Astrocyte (in vitro differentiated cells and primary cell): Measurements from ENCODE around the gene APOL6.

Experiments used
- EZH2 ChIP-seq: IDR thresholded peaks from 2 replicates; pipeline ENCODE4 v1.6.1; 2012; ENCODE audit warnings: mild to moderate bottlenecking, low read length, inconsistent platforms; ENCODE audit not compliant: insufficient read depth
- TF ChIP-seq, protein P1 (sequence below): IDR thresholded peaks from 2 replicates; pipeline ENCODE4 v1.5.1; 2011; ENCODE audit warnings: low read depth, mild to moderate bottlenecking, inconsistent platforms, low read length, moderate library complexity; ENCODE audit not compliant: insufficient read depth

DNA sequence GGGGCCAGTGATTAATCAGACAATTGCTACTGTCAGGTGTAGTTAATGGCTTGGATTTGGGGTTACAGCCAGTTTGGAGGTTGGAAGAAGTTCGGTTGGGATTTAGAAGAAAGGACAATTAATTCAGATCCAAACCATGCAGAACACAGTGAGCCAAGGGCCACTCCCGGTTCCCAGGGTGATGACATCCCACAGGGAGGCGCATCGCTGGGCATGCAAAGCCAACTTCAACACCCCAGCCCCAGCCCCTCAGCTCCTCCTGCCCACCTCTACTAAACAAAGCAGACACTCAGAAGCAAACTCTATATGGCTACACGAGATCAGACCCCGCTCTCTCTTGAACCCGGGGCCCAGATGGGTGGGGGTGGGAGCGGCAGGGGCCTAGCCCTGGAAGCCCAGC is 41.3 kb upstream of the APOL6 start:
- TF ChIP-seq, protein P1, sequence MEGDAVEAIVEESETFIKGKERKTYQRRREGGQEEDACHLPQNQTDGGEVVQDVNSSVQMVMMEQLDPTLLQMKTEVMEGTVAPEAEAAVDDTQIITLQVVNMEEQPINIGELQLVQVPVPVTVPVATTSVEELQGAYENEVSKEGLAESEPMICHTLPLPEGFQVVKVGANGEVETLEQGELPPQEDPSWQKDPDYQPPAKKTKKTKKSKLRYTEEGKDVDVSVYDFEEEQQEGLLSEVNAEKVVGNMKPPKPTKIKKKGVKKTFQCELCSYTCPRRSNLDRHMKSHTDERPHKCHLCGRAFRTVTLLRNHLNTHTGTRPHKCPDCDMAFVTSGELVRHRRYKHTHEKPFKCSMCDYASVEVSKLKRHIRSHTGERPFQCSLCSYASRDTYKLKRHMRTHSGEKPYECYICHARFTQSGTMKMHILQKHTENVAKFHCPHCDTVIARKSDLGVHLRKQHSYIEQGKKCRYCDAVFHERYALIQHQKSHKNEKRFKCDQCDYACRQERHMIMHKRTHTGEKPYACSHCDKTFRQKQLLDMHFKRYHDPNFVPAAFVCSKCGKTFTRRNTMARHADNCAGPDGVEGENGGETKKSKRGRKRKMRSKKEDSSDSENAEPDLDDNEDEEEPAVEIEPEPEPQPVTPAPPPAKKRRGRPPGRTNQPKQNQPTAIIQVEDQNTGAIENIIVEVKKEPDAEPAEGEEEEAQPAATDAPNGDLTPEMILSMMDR = no peak
- no peak for TF ChIP-seq EZH2
